Parathyroid adenoma (tissue), 2 donors: ENCODE data around the gene DAPK1.

Source experiments
- H2AFZ ChIP-seq: fragments of 300-600 bp; sonication (generic); one replicate; pipeline ENCODE4 v1.7.0; 2017; ENCODE audit warnings: antibody characterized with exemption, mild to moderate bottlenecking
- H3K27ac ChIP-seq: fragments of 300-600 bp; sonication (generic); one replicate; pipeline ENCODE4 v1.7.0; 2017
- H3K27me3 ChIP-seq: fragments of 300-600 bp; sonication (generic); one replicate; pipeline ENCODE4 v1.7.0; 2017; ENCODE audit warnings: low read length; ENCODE audit not compliant: control insufficient read depth, insufficient read depth
- H3K36me3 ChIP-seq: fragments of 300-600 bp; sonication (generic); one replicate; pipeline ENCODE4 v1.7.0; 2017; ENCODE audit warnings: low read length; ENCODE audit not compliant: control insufficient read depth, insufficient read depth
- H3K4me1 ChIP-seq: fragments of 300-600 bp; sonication (generic); one replicate; pipeline ENCODE4 v1.7.0; 2017; ENCODE audit warnings: control low read depth
- H3K4me2 ChIP-seq: fragments of 300-600 bp; sonication (generic); one replicate; pipeline ENCODE4 v1.7.0; 2017; ENCODE audit warnings: low read length
- H3K4me3 ChIP-seq: fragments of 300-600 bp; sonication (generic); one replicate; pipeline ENCODE4 v1.7.0; 2017; ENCODE audit warnings: low read depth, low read length
- H3K79me2 ChIP-seq: fragments of 300-600 bp; sonication (generic); one replicate; pipeline ENCODE4 v1.7.0; 2017; ENCODE audit warnings: control low read depth
- H3K9ac ChIP-seq: fragments of 300-600 bp; sonication (generic); one replicate; pipeline ENCODE4 v1.7.0; 2017; ENCODE audit warnings: mild to moderate bottlenecking
- H3K9me3 ChIP-seq: fragments of 300-600 bp; sonication (generic); one replicate; pipeline ENCODE4 v1.7.0; 2017; ENCODE audit warnings: low read length; ENCODE audit not compliant: control insufficient read depth
- TF ChIP-seq, protein P1 (sequence below): fragments of 300-600 bp; sonication (generic); IDR thresholded peaks from one replicate; pipeline ENCODE4 v1.7.0; 2017; ENCODE audit warnings: antibody characterized with exemption, mild to moderate bottlenecking
- donor health status: primary hyperparathyroidism.

Gene DAPK1

GRCh38 chr9:87696641-87697040 lies 199.0 kb downstream of the DAPK1 start:
- H3K4me2 ChIP-seq = no peak overlapping the region
- no peaks in the 10 kb centered on the region for H3K79me2 ChIP-seq
- H3K4me1 ChIP-seq = no peaks in the 10 kb centered on the region
- no peak overlapping the region for H3K4me3 ChIP-seq
- TF ChIP-seq, protein P1, sequence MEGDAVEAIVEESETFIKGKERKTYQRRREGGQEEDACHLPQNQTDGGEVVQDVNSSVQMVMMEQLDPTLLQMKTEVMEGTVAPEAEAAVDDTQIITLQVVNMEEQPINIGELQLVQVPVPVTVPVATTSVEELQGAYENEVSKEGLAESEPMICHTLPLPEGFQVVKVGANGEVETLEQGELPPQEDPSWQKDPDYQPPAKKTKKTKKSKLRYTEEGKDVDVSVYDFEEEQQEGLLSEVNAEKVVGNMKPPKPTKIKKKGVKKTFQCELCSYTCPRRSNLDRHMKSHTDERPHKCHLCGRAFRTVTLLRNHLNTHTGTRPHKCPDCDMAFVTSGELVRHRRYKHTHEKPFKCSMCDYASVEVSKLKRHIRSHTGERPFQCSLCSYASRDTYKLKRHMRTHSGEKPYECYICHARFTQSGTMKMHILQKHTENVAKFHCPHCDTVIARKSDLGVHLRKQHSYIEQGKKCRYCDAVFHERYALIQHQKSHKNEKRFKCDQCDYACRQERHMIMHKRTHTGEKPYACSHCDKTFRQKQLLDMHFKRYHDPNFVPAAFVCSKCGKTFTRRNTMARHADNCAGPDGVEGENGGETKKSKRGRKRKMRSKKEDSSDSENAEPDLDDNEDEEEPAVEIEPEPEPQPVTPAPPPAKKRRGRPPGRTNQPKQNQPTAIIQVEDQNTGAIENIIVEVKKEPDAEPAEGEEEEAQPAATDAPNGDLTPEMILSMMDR = no peak
- H3K9me3 ChIP-seq = no peaks in the 10 kb centered on the region
- no peaks in the 10 kb centered on the region for H3K36me3 ChIP-seq
- H2AFZ ChIP-seq = no peak overlapping the region
- no peak overlapping the region for H3K27ac ChIP-seq
- no peaks in the 10 kb centered on the region for H3K27me3 ChIP-seq
- H3K9ac ChIP-seq = no peak overlapping the region

DNA sequence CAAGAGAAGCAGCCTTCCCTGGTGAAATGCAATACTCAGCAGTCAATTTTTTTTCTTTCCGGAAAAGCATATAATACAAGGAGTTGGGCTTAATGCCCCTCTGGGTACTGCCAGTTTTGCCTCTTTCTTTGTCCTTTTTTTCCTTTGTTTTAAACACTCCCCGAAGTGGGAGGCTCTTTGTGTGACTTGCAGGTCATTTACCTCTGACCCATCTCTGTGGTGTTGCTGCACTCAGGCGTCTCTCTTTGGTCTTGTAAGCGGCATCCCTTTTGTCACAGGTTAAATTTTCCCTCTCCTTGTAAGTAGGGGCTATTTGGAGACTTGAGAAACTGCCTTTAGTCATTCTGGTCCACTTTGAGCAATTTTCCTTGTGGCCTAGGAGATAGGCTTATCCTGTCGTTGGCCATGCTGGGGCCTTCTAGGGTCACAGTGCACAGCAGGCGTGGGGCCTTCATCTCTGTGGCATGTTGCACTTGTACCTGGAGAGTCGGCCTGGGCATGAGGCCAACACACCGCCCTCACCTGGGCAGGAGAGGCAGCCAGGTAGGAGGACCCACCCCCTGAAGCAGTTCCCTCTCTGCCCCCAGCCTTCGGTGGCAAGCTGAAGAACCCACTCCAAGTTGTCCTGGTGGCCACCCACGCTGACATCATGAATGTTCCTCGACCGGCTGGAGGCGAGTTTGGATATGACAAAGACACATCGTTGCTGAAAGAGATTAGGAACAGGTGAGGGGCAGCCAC lies 200.6 kb downstream of the DAPK1 start:
- Histone ChIP-seq H3K79me2 (no peaks in the 10 kb centered on the region), H2AFZ (no peak overlapping the region), H3K27me3 (no peaks in the 10 kb centered on the region), H3K4me3 (no peak overlapping the region), H3K36me3 (no peaks in the 10 kb centered on the region), H3K9ac (no peak overlapping the region), H3K4me2 (no peak overlapping the region), H3K9me3 (no peaks in the 10 kb centered on the region), H3K27ac (no peak overlapping the region), H3K4me1 (no peaks in the 10 kb centered on the region)
- TF ChIP-seq, protein P1 = no peak

DNA sequence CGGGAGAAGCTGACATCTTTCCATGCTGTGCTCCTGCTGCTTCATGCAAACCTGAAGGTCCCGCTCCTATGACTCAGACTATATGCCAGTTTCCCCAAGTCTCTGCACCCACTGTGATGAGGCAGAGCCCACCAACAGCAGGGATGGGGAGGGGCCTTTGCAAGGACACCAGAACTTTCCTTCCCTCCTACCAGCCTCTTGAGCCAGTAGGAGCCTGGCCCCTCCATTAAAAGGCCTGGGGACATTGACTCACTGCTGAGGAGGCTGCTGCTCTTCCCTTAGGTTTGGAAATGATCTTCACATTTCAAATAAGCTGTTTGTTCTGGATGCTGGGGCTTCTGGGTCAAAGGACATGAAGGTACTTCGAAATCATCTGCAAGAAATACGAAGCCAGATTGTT lies 202.2 kb downstream of the DAPK1 start:
- Histone ChIP-seq H3K9ac (no peak overlapping the region), H3K79me2 (no peaks in the 10 kb centered on the region), H3K27ac (no peak overlapping the region), H3K27me3 (no peaks in the 10 kb centered on the region), H3K36me3 (no peaks in the 10 kb centered on the region), H3K4me2 (no peak overlapping the region), H2AFZ (no peak overlapping the region), H3K9me3 (no peaks in the 10 kb centered on the region), H3K4me3 (no peak overlapping the region), H3K4me1 (no peaks in the 10 kb centered on the region)
- TF ChIP-seq, protein P1 = no peak

DNA sequence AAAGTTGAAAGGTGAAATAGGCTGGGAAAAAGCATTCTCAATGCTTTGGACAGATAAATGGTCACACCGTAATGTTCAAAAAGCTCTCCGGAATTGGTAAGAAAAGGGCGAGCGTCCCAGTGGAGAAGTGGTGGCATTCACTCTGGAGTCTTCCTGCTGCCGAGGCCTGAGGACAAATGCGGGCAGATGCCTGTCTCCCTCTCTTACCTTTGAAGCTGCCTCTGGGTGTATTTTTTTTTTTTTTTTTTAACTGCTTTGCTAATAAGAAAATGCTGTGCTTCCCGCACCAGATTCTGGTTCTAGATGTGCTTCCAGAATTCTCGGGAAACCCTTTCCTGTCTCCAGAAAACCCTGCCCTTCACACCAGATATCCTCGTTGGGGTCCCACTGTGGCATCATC lies 203.8 kb downstream of the DAPK1 start:
- no peaks in the 10 kb centered on the region for H3K4me1 ChIP-seq
- no peaks in the 10 kb centered on the region for H3K79me2 ChIP-seq
- H3K36me3 ChIP-seq = no peaks in the 10 kb centered on the region
- no peak overlapping the region for H3K9ac ChIP-seq
- H3K9me3 ChIP-seq = no peaks in the 10 kb centered on the region
- no peak overlapping the region for H3K4me2 ChIP-seq
- no peak overlapping the region for H3K27ac ChIP-seq
- TF ChIP-seq, protein P1 = no peak
- no peaks in the 10 kb centered on the region for H3K27me3 ChIP-seq
- H2AFZ ChIP-seq = no peak overlapping the region
- no peak overlapping the region for H3K4me3 ChIP-seq

- Histone ChIP-seq H3K4me1 (no peaks in the 10 kb centered on the region), H3K4me3 (no peak overlapping the region), H2AFZ (no peak overlapping the region), H3K9ac (no peak overlapping the region), H3K79me2 (no peaks in the 10 kb centered on the region), H3K27me3 (no peaks in the 10 kb centered on the region), H3K36me3 (no peaks in the 10 kb centered on the region), H3K9me3 (no peaks in the 10 kb centered on the region), H3K4me2 (no peak overlapping the region), H3K27ac (no peak overlapping the region)
- TF ChIP-seq, protein P1 = no peak
Observed at GRCh38 chr9:87701931-87702421, 204.3 kb downstream of the DAPK1 start.
